Common myeloid progenitor, CD34-positive (primary cell): ENCODE results near the gene KRTAP4-5.
"Not testable (repeated sequence)": the region's sequence is repeated elsewhere in the genome, so short reads cannot be mapped to it uniquely, and the experiment has no call there.

ENCODE experiments used
- CTCF ChIA-PET: fragments of 350-600 bp; sonication (Branson Sonifier 250); formaldehyde crosslinking; loops from one replicate; lab custom pipeline; 2021; ENCODE audit warnings: antibody characterized with exemption; lab: Charles Lee
- POLR2A ChIA-PET: fragments of 350-600 bp; sonication (Branson Sonifier 250); formaldehyde crosslinking; loops from one replicate; lab custom pipeline; 2021; ENCODE audit warnings: antibody characterized with exemption; lab: Charles Lee
- DNase-seq, 3 donors: peaks; one replicate each; pipeline versions ENCODE4 v3.0.0 to v3.0.0-alpha.2; 2013
- H3K27ac ChIP-seq, 2 experiments: 1 replicate in 1 of 2; 2 replicates in 1 of 2; pipeline ENCODE4 v1.7.0; 2013; ENCODE audit warnings: inconsistent platforms in 2 of 2, low read length in 2 of 2, mild to moderate bottlenecking in 2 of 2, low read depth in 1 of 2, moderate library complexity in 1 of 2; ENCODE audit not compliant: severe bottlenecking in 2 of 2, insufficient read depth in 1 of 2, poor library complexity in 1 of 2
- H3K27me3 ChIP-seq, 5 experiments: replicated peaks in 2 of 5; 1 replicate in 3 of 5; 2 replicates in 2 of 5; pipeline versions ENCODE4 v1.6.1 to v1.7.0; 2013; ENCODE audit warnings: low read length in 4 of 5, mild to moderate bottlenecking in 2 of 5, moderate library complexity in 2 of 5, inconsistent platforms in 1 of 5; ENCODE audit not compliant: insufficient read depth in 5 of 5, control insufficient read depth in 4 of 5
- H3K36me3 ChIP-seq, 4 experiments: 1 replicate in 2 of 4; 2 replicates in 2 of 4; pipeline versions ENCODE4 v1.6.1 to v1.7.0; 2013; ENCODE audit warnings: low read length in 3 of 4, control low read depth in 1 of 4, mild to moderate bottlenecking in 1 of 4; ENCODE audit not compliant: control insufficient read depth in 4 of 4, insufficient read depth in 4 of 4
- H3K4me1 ChIP-seq, 4 experiments: 1 replicate in 3 of 4; 2 replicates in 1 of 4; pipeline versions ENCODE4 v1.6.1 to v1.7.1; 2013; ENCODE audit warnings: low read length in 3 of 4, mild to moderate bottlenecking in 3 of 4, control low read depth in 1 of 4, inconsistent platforms in 1 of 4, moderate library complexity in 1 of 4; ENCODE audit not compliant: control insufficient read depth in 4 of 4, insufficient read depth in 4 of 4; ENCODE audit errors: control extremely low read depth in 1 of 4
- H3K4me3 ChIP-seq, 7 experiments: 1 replicate in 4 of 7; 2 replicates in 3 of 7; pipeline versions ENCODE4 v1.5.1 to v1.7.0; 2013; ENCODE audit warnings: mild to moderate bottlenecking in 7 of 7, low read length in 6 of 7, moderate library complexity in 6 of 7, inconsistent platforms in 2 of 7, low read depth in 2 of 7, control low read depth in 1 of 7; ENCODE audit not compliant: insufficient read depth in 4 of 7, control insufficient read depth in 1 of 7; ENCODE audit errors: extremely low read depth in 1 of 7
- H3K9me3 ChIP-seq, 5 experiments: 1 replicate in 4 of 5; 2 replicates in 1 of 5; pipeline versions ENCODE4 v1.6.1 to v1.7.1; 2013; ENCODE audit warnings: low read length in 4 of 5, mild to moderate bottlenecking in 2 of 5, inconsistent platforms in 1 of 5, low read depth in 1 of 5, moderate library complexity in 1 of 5; ENCODE audit not compliant: control insufficient read depth in 4 of 5, insufficient read depth in 2 of 5; ENCODE audit errors: control extremely low read depth in 1 of 5
- WGBS: methylation state at CpG from one replicate; pipeline ENCODE4 v1.1.5; 2013; ENCODE audit not compliant: insufficient coverage; 5-methylcytosine and 5-hydroxymethylcytosine counted together

KRTAP4-5 gene

GRCh38 chr17:41133880-41134735, 15.5 kb downstream of the KRTAP4-5 start:
- H3K27ac ChIP-seq, result no peak overlapping the region
- H3K4me3 ChIP-seq, result no peak overlapping the region
- peaks cover 0 to 4% (median 0%) of the 10 kb centered on the region in 4 experiments for H3K4me1 ChIP-seq
- H3K9me3 ChIP-seq, result peaks cover 0 to 8% (median 3%) of the 10 kb centered on the region in 5 experiments
- ChIA-PET CTCF (no interaction called here), POLR2A (no interaction called here)
- DNase-seq, result peak in 2 of 3 donors; percentile 26 to 30
- no CpG with 5 or more reads among the region's 2 CpGs for WGBS
- H3K36me3 ChIP-seq, result no peaks in the 10 kb centered on the region
- no peaks in the 10 kb centered on the region for H3K27me3 ChIP-seq

DNA sequence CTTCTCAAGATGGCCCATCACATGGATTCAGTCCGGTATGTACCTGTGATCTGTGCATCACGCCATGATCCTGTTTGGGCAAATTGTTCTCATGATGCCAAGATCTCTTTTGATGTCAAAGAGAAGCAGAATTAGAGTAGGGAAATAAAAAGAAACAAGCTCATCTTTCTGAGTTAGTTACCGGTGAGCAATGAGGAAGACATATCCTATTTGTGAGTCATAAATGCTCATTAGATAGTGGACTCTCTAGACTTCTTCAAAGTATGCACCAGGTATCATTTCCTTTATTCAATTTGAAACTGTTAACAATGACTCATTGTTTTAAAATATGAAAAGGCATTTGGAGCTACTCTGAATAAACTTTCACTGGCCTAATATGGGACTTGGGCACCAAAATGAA, 17.6 kb downstream of the KRTAP4-5 start:
- DNase-seq, result peak in 1 of 3 donors; percentile 12
- POLR2A ChIA-PET, result no interaction called here
- Histone ChIP-seq H3K4me3 (no peak overlapping the region), H3K9me3 (no peaks in the 10 kb centered on the region), H3K27me3 (no peaks in the 10 kb centered on the region), H3K27ac (no peak overlapping the region), H3K4me1 (peaks cover 0 to 4% (median 0%) of the 10 kb centered on the region in 4 experiments), H3K36me3 (no peaks in the 10 kb centered on the region)
- CTCF ChIA-PET, result no interaction called here
- WGBS, result 100% methylated on average over 2 of the region's 3 CpGs

DNA sequence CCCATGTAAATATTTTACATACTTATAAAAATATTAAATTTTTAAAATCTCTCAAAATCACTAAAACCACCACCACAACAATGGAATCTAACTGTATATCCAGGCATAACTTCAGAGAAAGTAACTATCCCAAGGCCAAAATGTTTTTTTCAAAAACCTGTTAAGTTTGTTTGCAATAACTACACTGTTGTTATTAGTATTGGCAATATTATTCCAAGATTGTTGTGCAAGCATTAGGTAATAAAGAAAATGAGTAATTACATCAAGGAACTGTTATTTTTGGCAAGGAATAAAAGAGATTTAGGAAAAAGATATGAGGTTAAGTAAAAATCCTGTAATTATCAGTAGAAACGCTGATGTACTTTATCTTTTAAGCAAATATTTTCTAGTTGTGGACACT, 22.3 kb downstream of the KRTAP4-5 start:
- CTCF ChIA-PET, result no interaction called here
- H3K27me3 ChIP-seq, result no peaks in the 10 kb centered on the region
- 100% methylated on average over 1 of the region's 1 CpG for WGBS
- no peaks in the 10 kb centered on the region for H3K36me3 ChIP-seq
- H3K27ac ChIP-seq, result no peak overlapping the region
- no peak for DNase-seq
- no peak overlapping the region for H3K4me3 ChIP-seq
- peaks cover 0 to 15% (median 9%) of the 10 kb centered on the region in 4 experiments for H3K4me1 ChIP-seq
- POLR2A ChIA-PET, result no interaction called here
- H3K9me3 ChIP-seq, result peaks cover 0 to 10% (median 0%) of the 10 kb centered on the region in 5 experiments

DNA sequence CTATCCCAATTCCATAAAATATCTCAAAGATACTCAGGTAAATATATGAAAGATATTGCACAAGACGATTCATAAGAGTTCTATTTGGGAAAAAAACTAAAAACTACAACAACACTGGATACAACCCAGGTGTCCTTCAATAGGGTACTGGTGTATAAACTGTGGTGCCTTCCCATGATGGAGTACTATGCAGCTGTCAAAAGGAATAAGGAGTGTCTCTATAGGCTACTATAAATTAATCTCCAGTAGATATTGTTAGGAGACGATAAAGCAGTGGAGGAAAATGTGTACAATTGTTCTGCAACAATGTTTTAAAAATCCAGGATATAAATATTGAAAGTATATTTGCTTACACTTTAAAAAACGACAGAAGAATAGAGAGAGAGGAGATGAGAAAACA, 23.2 kb downstream of the KRTAP4-5 start:
- WGBS, result no CpG with 5 or more reads among the region's 3 CpGs
- ChIA-PET CTCF (no interaction called here), POLR2A (no interaction called here)
- Histone ChIP-seq H3K36me3 (no peaks in the 10 kb centered on the region), H3K9me3 (peaks cover 0 to 15% (median 0%) of the 10 kb centered on the region in 5 experiments), H3K4me3 (no peak overlapping the region), H3K4me1 (peaks cover 0 to 15% (median 9%) of the 10 kb centered on the region in 4 experiments), H3K27ac (no peak overlapping the region), H3K27me3 (no peaks in the 10 kb centered on the region)
- DNase-seq, result no peak

GRCh38 chr17:41125064-41125463, 24.6 kb downstream of the KRTAP4-5 start:
- ChIA-PET POLR2A (interaction anchor here (0.6 kb wide), 1 partner anchor 41 kb away, joined by 3 read pairs; no protein-coding TSS in a partner anchor), CTCF (no interaction called here)
- no peaks in the 10 kb centered on the region for H3K36me3 ChIP-seq
- no peak for DNase-seq
- no CpG with 5 or more reads among the region's 2 CpGs for WGBS
- H3K4me3 ChIP-seq, result no peak overlapping the region
- H3K4me1 ChIP-seq, result peaks cover 0 to 21% (median 13%) of the 10 kb centered on the region in 4 experiments
- no peaks in the 10 kb centered on the region for H3K27me3 ChIP-seq
- H3K27ac ChIP-seq, result no peak overlapping the region
- peaks cover 0 to 15% (median 0%) of the 10 kb centered on the region in 5 experiments for H3K9me3 ChIP-seq

GRCh38 chr17:41123991-41124371, 25.6 kb downstream of the KRTAP4-5 start, which contains the start of gene KRTAP4-12:
TSS of gene KRTAP4-12 (minus strand) at chr17:41124182. CDS start at chr17:41124122, 60 bp downstream.
- H3K4me3 ChIP-seq, H3K27ac ChIP-seq, H3K27me3 ChIP-seq, H3K36me3 ChIP-seq, POLR2A ChIA-PET: not testable (repeated sequence)
- 100% methylated on average over 2 of the region's 3 CpGs for WGBS
- peaks cover 0 to 15% (median 0%) of the 10 kb centered on the region in 5 experiments for H3K9me3 ChIP-seq
- CTCF ChIA-PET, result interaction anchor here (1.1 kb wide), 1 partner anchor 10 kb away, joined by 3 read pairs; no protein-coding TSS in a partner anchor
- peak in 1 of 3 donors; percentile 26 for DNase-seq
- peaks cover 0 to 27% (median 15%) of the 10 kb centered on the region in 4 experiments for H3K4me1 ChIP-seq
